Skeletal muscle satellite cell (primary cell): ENCODE measurements around the gene CCDC142.

ENCODE experiments used
- H3K27me3 ChIP-seq: 2 replicates; pipeline ENCODE4 v1.7.0; 2013; ENCODE audit warnings: low read length; ENCODE audit not compliant: control insufficient read depth, insufficient read depth
- H3K36me3 ChIP-seq: 2 replicates; pipeline ENCODE4 v1.7.0; 2013; ENCODE audit warnings: mild to moderate bottlenecking, control low read depth, low read length; ENCODE audit not compliant: insufficient read depth
- H3K4me1 ChIP-seq: 2 replicates; pipeline ENCODE4 v1.7.0; 2013; ENCODE audit warnings: low read length; ENCODE audit not compliant: control insufficient read depth, insufficient read depth
- H3K4me2 ChIP-seq: 2 replicates; pipeline ENCODE4 v1.7.0; 2013; ENCODE audit warnings: mild to moderate bottlenecking, low read length
- H3K4me3 ChIP-seq: 2 replicates; pipeline ENCODE4 v1.7.0; 2013; ENCODE audit warnings: low read length
- H3K9ac ChIP-seq: 2 replicates; pipeline ENCODE4 v1.7.0; 2013; ENCODE audit warnings: mild to moderate bottlenecking, low read depth, low read length, moderate library complexity
- H3K9me3 ChIP-seq: replicated peaks from 2 replicates; pipeline ENCODE4 v1.7.0; 2013; ENCODE audit warnings: mild to moderate bottlenecking, control low read depth, low read length

The CCDC142 gene

DNA sequence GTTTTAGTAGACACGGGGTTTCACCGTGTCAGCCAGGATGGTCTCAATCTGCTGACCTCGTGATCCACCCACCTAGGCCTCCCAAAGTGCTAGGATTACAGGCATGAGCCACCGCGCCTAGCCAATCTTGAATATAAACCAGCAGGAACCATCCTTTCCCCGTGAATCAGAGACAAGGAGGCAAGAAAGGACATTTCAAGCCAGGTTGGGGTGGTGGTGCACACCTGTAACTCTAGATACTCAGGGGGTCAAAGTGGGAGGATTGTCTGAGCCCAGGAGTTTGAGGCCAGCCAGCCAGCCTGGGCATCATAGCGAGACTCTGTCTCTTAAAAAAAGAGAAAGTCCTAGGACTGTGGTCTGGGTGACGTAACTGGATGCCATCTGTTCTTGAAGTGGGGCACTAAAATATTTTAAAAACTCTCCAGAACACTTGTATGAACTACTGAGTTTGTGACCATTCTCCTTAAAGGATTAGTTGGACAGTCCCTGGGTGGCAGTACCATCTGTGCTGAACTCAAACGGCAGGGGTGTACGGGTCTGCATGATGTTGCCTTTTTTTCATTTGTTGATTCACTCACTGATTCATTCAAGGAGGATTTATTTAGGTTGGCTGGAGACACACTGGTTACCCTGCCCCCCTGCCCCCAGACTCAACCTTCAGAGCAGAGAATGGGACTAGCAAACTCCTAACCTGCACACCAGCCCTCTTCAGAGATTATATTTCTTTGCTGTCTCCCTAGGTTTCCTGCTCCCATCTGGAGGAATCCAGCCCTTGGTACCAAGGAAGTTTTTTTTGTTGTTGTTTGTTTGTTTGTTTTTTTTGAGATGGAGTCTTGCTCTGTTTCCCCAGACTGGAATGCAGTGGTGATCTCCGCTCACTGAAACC lies 28.5 kb upstream of the CCDC142 start:
- Histone ChIP-seq H3K9ac (no peak overlapping the region), H3K4me3 (no peak overlapping the region), H3K9me3 (peaks cover under 1% of the 10 kb centered on the region), H3K4me1 (peaks cover 24% of the 10 kb centered on the region), H3K36me3 (no peaks in the 10 kb centered on the region), H3K27me3 (peaks cover 48% of the 10 kb centered on the region), H3K4me2 (peak overlapping the region; percentile 25)

GRCh38 chr2:74510272-74510671 lies 27.5 kb upstream of the CCDC142 start:
- H3K9ac ChIP-seq = no peak overlapping the region
- peaks cover 9% of the 10 kb centered on the region for H3K36me3 ChIP-seq
- H3K4me2 ChIP-seq = no peak overlapping the region
- no peak overlapping the region for H3K4me3 ChIP-seq
- H3K27me3 ChIP-seq = peaks cover 38% of the 10 kb centered on the region
- no peaks in the 10 kb centered on the region for H3K9me3 ChIP-seq
- H3K4me1 ChIP-seq = peaks cover 32% of the 10 kb centered on the region

GRCh38 chr2:74507926-74508520 lies 25.2 kb upstream of the CCDC142 start:
- peak overlapping the region; percentile 97 for H3K4me2 ChIP-seq
- peak overlapping the region; percentile 98 for H3K4me3 ChIP-seq
- peak overlapping the region; percentile 99 for H3K9ac ChIP-seq
- peaks cover 17% of the 10 kb centered on the region for H3K36me3 ChIP-seq
- peaks cover 46% of the 10 kb centered on the region for H3K4me1 ChIP-seq
- H3K9me3 ChIP-seq = no peaks in the 10 kb centered on the region
- peaks cover 15% of the 10 kb centered on the region for H3K27me3 ChIP-seq

GRCh38 chr2:74507145-74507925 lies 24.5 kb upstream of the CCDC142 start, which contains the start of gene PCGF1:
Gene PCGF1 (minus strand): TSS chr2:74507695. CDS start chr2:74507668, 27 bp downstream.
- Histone ChIP-seq H3K9ac (peak within 1 kb of the TSS; percentile 99), H3K4me2 (peak within 1 kb of the TSS; percentile 97), H3K36me3 (peaks cover 17% of the 10 kb centered on the region), H3K9me3 (no peaks in the 10 kb centered on the region), H3K4me3 (peak within 1 kb of the TSS; percentile 98), H3K27me3 (peaks cover 10% of the 10 kb centered on the region), H3K4me1 (peaks cover 53% of the 10 kb centered on the region)

- peaks cover 47% of the 10 kb centered on the region for H3K4me1 ChIP-seq
- H3K27me3 ChIP-seq = peaks cover 17% of the 10 kb centered on the region
- H3K9ac ChIP-seq = no peak overlapping the region
- no peaks in the 10 kb centered on the region for H3K9me3 ChIP-seq
- H3K36me3 ChIP-seq = peaks cover 17% of the 10 kb centered on the region
- peak overlapping the region; percentile 98 for H3K4me3 ChIP-seq
- peak overlapping the region; percentile 75 for H3K4me2 ChIP-seq
Measured at GRCh38 chr2:74505448-74506246, 22.8 kb upstream of the CCDC142 start.

DNA sequence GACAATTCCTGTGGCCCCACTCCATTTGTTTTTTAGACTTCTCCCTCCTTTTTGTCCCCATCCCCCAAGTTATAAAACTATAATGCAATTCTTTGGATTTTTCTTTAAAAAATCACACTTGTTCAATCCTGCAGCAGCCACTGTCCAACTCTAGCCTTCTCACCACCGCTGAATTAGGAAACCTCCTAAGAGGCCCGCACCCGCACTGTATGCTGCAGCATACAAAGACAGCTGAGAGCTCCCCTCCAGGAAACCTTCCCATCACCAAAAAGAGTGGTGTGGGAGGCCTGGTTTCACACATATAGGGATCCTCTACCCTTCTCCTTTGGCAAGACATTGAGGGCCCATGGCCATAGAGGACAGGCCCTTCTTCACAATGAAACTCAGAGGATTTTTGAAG lies 21.8 kb upstream of the CCDC142 start:
- Histone ChIP-seq H3K4me1 (peaks cover 48% of the 10 kb centered on the region), H3K9ac (no peak overlapping the region), H3K4me2 (peak overlapping the region; percentile 29), H3K9me3 (no peaks in the 10 kb centered on the region), H3K36me3 (peaks cover 17% of the 10 kb centered on the region), H3K4me3 (no peak overlapping the region), H3K27me3 (peaks cover 19% of the 10 kb centered on the region)

DNA sequence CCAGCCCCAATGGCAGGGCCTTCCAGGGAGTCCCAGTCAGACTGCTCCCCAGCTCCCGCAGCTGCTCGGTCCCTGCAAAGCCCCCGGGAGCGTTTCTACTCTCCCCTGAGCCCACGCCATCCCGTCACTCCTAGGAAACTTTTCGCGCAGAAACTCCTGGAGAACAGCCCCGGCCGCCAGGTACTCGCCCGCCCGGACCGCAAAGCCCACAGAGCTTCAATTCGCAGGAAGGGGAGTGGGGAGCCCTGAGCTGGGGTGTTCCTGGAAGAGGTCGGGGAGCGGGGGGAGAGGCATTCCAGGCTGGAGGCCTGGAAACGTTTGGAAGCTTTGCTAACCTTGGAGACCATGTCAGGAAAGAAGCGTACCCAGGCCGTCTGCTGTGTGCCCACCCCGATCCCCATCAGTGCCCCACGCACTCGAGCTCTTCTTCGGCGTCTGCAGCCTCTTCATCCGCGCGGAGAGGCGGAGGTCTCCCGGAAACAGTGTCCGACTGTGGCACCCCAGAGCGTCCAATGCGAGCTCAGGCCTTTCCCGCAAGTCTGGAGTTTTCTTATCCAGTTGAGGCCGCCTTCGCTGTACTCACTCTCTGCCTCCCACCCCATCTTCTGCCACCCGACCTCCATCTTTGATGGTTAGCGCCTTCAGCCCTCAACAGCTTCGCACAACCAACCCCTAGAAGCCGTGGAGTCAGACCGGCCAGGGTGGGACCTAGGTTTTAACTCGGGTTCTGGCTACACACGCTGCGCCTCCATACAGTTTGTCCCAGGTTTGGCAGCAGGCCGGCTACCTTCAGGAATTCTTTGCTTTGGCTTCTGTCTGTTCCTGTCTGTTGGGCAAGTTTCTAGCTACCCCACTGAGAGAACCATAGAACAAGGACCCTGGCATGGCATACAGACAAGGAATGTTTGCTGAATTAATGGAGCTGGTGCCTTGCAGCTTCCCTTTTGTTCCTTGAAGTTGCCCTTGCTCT lies 21.0 kb upstream of the CCDC142 start:
- H3K4me1 ChIP-seq = peaks cover 56% of the 10 kb centered on the region
- H3K9me3 ChIP-seq = no peaks in the 10 kb centered on the region
- H3K4me3 ChIP-seq = peak overlapping the region; percentile 77
- H3K9ac ChIP-seq = peak overlapping the region; percentile 85
- peak overlapping the region; percentile 97 for H3K4me2 ChIP-seq
- H3K36me3 ChIP-seq = peaks cover 17% of the 10 kb centered on the region
- H3K27me3 ChIP-seq = peaks cover 24% of the 10 kb centered on the region

DNA sequence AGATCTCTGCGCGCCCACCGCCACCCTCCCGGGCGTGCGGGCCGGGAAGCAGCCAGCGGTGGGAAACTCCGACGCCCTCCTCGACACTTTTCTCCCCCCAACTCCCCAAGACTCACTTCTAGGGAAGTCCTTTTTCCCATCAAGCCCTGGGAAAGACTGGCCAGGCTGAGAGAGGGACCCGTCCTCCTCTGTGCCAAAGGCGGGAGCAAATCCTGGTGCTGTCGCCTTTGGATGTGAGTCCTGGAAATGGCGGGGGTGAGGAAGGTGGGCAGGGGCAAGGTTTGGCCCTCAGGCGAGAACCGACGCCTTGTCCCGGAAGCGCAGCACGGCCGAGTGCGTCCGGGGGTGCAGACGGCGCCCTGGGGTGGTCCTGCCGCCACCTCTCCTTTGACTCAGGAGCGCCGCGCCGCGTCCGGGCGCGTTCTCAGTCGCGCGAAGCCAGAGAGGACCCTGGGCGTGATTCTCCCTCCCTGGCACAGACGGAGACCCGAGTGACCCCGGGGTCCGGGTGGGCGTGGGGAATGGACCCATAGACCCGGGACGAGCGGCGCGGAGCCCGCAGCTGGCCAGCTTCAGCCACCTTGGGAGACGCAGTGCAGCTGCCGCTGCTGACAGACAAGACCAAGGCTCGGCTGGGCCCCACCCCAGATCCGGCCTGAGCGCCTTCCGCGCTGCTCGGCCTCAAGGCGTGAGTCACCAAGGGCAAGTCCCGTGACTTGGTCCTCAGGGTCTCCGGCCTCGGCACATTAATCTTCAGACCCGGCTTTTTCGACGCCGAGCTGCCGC lies 20.1 kb upstream of the CCDC142 start:
- H3K9me3 ChIP-seq = no peaks in the 10 kb centered on the region
- peaks cover 31% of the 10 kb centered on the region for H3K27me3 ChIP-seq
- H3K4me3 ChIP-seq = peak overlapping the region; percentile 77
- peaks cover 59% of the 10 kb centered on the region for H3K4me1 ChIP-seq
- H3K36me3 ChIP-seq = peaks cover 17% of the 10 kb centered on the region
- H3K9ac ChIP-seq = peak overlapping the region; percentile 85
- peak overlapping the region; percentile 97 for H3K4me2 ChIP-seq

GRCh38 chr2:74502147-74502719 lies 19.4 kb upstream of the CCDC142 start:
- Histone ChIP-seq H3K36me3 (peaks cover 17% of the 10 kb centered on the region), H3K9ac (peak overlapping the region; percentile 85), H3K27me3 (peaks cover 38% of the 10 kb centered on the region), H3K4me1 (peaks cover 62% of the 10 kb centered on the region), H3K4me2 (peak overlapping the region; percentile 97), H3K9me3 (no peaks in the 10 kb centered on the region), H3K4me3 (peak overlapping the region; percentile 77)
